Uterus (tissue), 4 donors: ENCODE results near the gene CHST11. TPM values are rescaled to one million over a fixed set of nuclear protein-coding genes. Genes with fewer than 3 reads are reported as not detected.

ENCODE experiments used
- DNase-seq, 2 donors: peaks; one replicate each; pipeline ENCODE4 v3.0.0-alpha.2; 2019 to 2020
- H3K27ac ChIP-seq, 2 donors: fragments of 200-600 bp; sonication (generic); 1 replicate in 1 of 2; 2 replicates in 1 of 2; pipeline ENCODE4 v1.5.1; 2016 to 2018
- H3K27me3 ChIP-seq, 2 donors: fragments of 200-600 bp; sonication (generic); one replicate each; pipeline ENCODE4 v1.5.1; 2018 to 2019; ENCODE audit warnings: control low read depth in 1 of 2
- H3K36me3 ChIP-seq, 2 donors: fragments of 200-600 bp; sonication (generic); one replicate each; pipeline ENCODE4 v1.5.1; 2019; ENCODE audit warnings: control low read depth in 1 of 2
- H3K4me1 ChIP-seq, 2 donors: fragments of 200-600 bp; sonication (generic); one replicate each; pipeline ENCODE4 v1.5.1; 2018 to 2019; ENCODE audit warnings: control low read depth in 1 of 2
- H3K4me3 ChIP-seq, 2 donors: fragments of 200-600 bp; sonication (generic); 1 replicate in 1 of 2; 2 replicates in 1 of 2; pipeline ENCODE4 v1.5.1; 2018 to 2019; ENCODE audit warnings: mild to moderate bottlenecking in 1 of 2
- H3K9me3 ChIP-seq, 2 donors: fragments of 200-600 bp; sonication (generic); one replicate each; pipeline ENCODE4 v1.5.1; 2019; ENCODE audit warnings: control low read depth in 1 of 2
- POLR2A ChIP-seq, 2 donors: fragments of 450-650 bp; IDR thresholded peaks; one replicate each; pipeline ENCODE4 v1.6.1; 2016; ENCODE audit warnings: antibody characterized with exemption in 2 of 2, mild to moderate bottlenecking in 1 of 2, moderate library complexity in 1 of 2
- intact Hi-C: fragments of 100-400 bp; cut with DNase I; formaldehyde crosslinking; loops from one replicate; pipeline ENCODE4 v1.15.1; 2023; ENCODE audit warnings: low total_unique reads
- total RNA-seq, 4 donors: library from RNA; depleted of rRNA in 3 of 4; stranded (reverse); fragments of >200 nt in 3 of 4; gene quantifications; one replicate each; pipeline versions ENCODE4 v1.1.0 to v1.2.4, GENCODE V29; 2014 to 2023
- TF ChIP-seq, protein P1 (sequence below), 4 experiments: fragments of 200-600 bp in 2 of 4; fragments of 450-650 bp in 2 of 4; sonication (generic) in 2 of 4; IDR thresholded peaks; one replicate each; pipeline ENCODE4 v1.5.1; 2016 to 2019; ENCODE audit warnings: antibody characterized with exemption in 4 of 4, mild to moderate bottlenecking in 2 of 4, moderate library complexity in 1 of 4
- donor health status: DM: yes; HTN: yes; CAD: no.

The CHST11 gene
- total RNA-seq, 4 donors from 2014 or later: 21.0 to 82.1 (median 58.7) TPM

DNA sequence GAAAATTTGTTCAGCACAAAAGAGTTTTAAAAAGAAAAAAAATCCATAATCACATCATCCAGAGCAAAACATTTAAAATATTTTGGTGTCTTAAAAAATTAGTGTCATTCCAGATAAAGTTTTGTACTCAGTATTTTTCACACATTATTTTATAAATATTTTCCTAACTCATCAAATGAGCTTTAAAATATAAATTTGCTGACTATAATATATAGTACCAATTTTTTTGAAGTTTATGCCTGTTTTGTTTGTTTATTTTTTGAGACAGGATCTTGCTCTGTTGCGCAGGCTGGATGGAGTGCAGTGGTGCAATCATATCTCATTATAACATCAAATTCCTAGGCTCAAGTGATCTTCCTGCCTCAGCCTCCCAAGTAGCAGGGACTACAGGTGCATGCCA lies 337.2 kb downstream of the CHST11 start:
- Histone ChIP-seq H3K27me3 (no peaks in the 10 kb centered on the region), H3K27ac (no peak overlapping the region), H3K4me3 (no peak overlapping the region), H3K36me3 (no peaks in the 10 kb centered on the region), H3K9me3 (no peaks in the 10 kb centered on the region), H3K4me1 (peaks cover 0 to 3% of the 10 kb centered on the region in 2 donors)
- no peak for DNase-seq
- TF ChIP-seq POLR2A (IDR thresholded peaks at IDR 0.05): no peak
- TF ChIP-seq, protein P1, sequence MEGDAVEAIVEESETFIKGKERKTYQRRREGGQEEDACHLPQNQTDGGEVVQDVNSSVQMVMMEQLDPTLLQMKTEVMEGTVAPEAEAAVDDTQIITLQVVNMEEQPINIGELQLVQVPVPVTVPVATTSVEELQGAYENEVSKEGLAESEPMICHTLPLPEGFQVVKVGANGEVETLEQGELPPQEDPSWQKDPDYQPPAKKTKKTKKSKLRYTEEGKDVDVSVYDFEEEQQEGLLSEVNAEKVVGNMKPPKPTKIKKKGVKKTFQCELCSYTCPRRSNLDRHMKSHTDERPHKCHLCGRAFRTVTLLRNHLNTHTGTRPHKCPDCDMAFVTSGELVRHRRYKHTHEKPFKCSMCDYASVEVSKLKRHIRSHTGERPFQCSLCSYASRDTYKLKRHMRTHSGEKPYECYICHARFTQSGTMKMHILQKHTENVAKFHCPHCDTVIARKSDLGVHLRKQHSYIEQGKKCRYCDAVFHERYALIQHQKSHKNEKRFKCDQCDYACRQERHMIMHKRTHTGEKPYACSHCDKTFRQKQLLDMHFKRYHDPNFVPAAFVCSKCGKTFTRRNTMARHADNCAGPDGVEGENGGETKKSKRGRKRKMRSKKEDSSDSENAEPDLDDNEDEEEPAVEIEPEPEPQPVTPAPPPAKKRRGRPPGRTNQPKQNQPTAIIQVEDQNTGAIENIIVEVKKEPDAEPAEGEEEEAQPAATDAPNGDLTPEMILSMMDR (IDR thresholded peaks at IDR 0.05): no peak
- intact Hi-C loops: no loop called here

DNA sequence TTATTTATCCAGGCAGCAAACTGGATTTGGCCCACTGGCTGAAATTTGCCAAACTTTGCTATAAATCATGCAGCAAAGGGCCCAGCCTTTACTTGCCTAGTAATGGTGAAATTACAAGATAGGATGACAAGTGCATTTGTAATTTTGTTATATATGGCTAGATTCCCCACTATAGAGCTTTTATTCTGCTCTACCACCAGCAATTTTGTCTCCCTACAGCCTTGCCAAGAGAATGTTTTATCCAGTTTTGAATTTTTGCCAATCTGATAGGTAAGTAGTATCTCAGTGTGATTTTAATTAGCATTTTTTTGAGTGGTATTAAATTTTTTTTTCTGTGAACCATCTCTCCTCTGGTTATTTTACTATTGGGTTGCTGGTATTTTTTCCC lies 339.7 kb downstream of the CHST11 start:
- TF ChIP-seq, protein P1 (IDR thresholded peaks at IDR 0.05): no peak
- no peak for TF ChIP-seq POLR2A (IDR thresholded peaks at IDR 0.05)
- Histone ChIP-seq H3K4me3 (no peak overlapping the region), H3K27me3 (no peaks in the 10 kb centered on the region), H3K4me1 (peaks cover 0 to 3% of the 10 kb centered on the region in 2 donors), H3K36me3 (no peaks in the 10 kb centered on the region), H3K9me3 (no peaks in the 10 kb centered on the region), H3K27ac (no peak overlapping the region)
- intact Hi-C loops: no loop called here
- DNase-seq: no peak

- intact Hi-C loops: no loop called here
- TF ChIP-seq POLR2A (IDR thresholded peaks at IDR 0.05): no peak
- TF ChIP-seq, protein P1 (IDR thresholded peaks at IDR 0.05): no peak
- no peak overlapping the region for H3K27ac ChIP-seq
These were observed 342.7 kb downstream of the CHST11 start for GRCh38 chr12:104799458-104799857.

DNA sequence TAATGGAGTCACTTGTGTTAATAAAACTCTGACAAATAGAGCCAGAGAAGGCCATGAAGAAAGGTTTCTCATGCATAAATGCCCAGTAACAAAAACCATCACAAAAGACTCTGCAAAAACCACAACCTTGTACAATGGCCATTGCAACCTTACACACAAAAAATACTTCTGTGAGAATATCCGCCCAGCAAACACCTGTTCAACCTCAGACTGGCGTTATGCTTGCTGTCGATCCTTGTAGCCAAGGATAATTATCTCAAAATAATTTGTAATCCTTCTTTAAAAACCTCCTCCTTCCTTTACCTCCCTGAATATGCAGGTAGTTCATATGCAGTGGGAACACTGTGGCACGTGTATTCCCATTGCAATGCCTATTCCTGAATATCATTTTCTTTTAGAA lies 344.3 kb downstream of the CHST11 start:
- DNase-seq: no peak
- Histone ChIP-seq H3K36me3 (no peaks in the 10 kb centered on the region), H3K4me1 (no peaks in the 10 kb centered on the region), H3K4me3 (no peak overlapping the region), H3K9me3 (no peaks in the 10 kb centered on the region), H3K27me3 (no peaks in the 10 kb centered on the region), H3K27ac (no peak overlapping the region)
- intact Hi-C loops: no loop called here
- TF ChIP-seq, protein P1 (IDR thresholded peaks at IDR 0.05): no peak
- no peak for TF ChIP-seq POLR2A (IDR thresholded peaks at IDR 0.05)

More at GRCh38 chr12:104799458-104799857, 342.7 kb downstream of the CHST11 start:
- DNase-seq: no peak
- Histone ChIP-seq H3K4me3 (no peak overlapping the region), H3K36me3 (no peaks in the 10 kb centered on the region), H3K9me3 (no peaks in the 10 kb centered on the region), H3K27me3 (no peaks in the 10 kb centered on the region), H3K4me1 (no peaks in the 10 kb centered on the region)

GRCh38 chr12:104801427-104801826 lies 344.7 kb downstream of the CHST11 start:
- Histone ChIP-seq H3K36me3 (no peaks in the 10 kb centered on the region), H3K9me3 (no peaks in the 10 kb centered on the region), H3K27ac (no peak overlapping the region), H3K4me3 (no peak overlapping the region), H3K4me1 (no peaks in the 10 kb centered on the region), H3K27me3 (no peaks in the 10 kb centered on the region)
- no peak for DNase-seq
- intact Hi-C loops: no loop called here
- no peak for TF ChIP-seq POLR2A (IDR thresholded peaks at IDR 0.05)
- TF ChIP-seq, protein P1 (IDR thresholded peaks at IDR 0.05): no peak
